Measurements from ENCODE around the gene CLEC14A.

DNA sequence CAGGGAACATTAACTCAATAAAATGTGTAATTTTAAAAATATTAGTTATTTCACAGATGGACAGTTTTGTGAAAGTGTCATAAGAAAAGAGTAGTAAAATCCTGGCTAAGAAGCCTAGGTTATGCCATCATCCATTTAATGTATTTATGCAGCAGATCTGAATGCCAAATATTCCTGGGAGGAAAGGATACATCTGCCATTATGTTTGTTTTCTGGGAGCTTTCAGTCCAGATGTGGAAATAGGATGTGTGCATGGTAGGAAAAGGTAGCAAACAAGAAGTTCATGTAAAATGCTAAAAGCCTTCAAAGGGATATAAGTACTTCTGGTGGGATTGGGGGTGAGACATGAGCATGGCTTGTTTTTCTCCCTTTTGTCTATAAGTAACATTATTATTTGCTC, 27.0 kb upstream of the CLEC14A start:
- TF ChIP-seq TAF1 (IDR thresholded peaks at IDR 0.05; ENCODE audit: borderline replicate concordance, insufficient read depth, low read length) = no peak
- TF ChIP-seq, protein P1, sequence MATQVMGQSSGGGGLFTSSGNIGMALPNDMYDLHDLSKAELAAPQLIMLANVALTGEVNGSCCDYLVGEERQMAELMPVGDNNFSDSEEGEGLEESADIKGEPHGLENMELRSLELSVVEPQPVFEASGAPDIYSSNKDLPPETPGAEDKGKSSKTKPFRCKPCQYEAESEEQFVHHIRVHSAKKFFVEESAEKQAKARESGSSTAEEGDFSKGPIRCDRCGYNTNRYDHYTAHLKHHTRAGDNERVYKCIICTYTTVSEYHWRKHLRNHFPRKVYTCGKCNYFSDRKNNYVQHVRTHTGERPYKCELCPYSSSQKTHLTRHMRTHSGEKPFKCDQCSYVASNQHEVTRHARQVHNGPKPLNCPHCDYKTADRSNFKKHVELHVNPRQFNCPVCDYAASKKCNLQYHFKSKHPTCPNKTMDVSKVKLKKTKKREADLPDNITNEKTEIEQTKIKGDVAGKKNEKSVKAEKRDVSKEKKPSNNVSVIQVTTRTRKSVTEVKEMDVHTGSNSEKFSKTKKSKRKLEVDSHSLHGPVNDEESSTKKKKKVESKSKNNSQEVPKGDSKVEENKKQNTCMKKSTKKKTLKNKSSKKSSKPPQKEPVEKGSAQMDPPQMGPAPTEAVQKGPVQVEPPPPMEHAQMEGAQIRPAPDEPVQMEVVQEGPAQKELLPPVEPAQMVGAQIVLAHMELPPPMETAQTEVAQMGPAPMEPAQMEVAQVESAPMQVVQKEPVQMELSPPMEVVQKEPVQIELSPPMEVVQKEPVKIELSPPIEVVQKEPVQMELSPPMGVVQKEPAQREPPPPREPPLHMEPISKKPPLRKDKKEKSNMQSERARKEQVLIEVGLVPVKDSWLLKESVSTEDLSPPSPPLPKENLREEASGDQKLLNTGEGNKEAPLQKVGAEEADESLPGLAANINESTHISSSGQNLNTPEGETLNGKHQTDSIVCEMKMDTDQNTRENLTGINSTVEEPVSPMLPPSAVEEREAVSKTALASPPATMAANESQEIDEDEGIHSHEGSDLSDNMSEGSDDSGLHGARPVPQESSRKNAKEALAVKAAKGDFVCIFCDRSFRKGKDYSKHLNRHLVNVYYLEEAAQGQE (IDR thresholded peaks at IDR 0.05; ENCODE audit: insufficient read depth in 1 of 2, low read depth in 2 of 2, low read length in 2 of 2) = no peak
